HepG2 (cell line): ENCODE data around the gene NLRP6. TPM values are rescaled to one million over a fixed set of nuclear protein-coding genes. Genes with fewer than 3 reads are reported as not detected.

ENCODE experiments used
- ARNT ChIP-seq: fragments of 450-650 bp; IDR thresholded peaks from 2 replicates; pipeline ENCODE4 v1.6.1; 2017
- CENPX ChIP-seq: sonication (generic); formaldehyde crosslinking; IDR thresholded peaks from 2 replicates; pipeline ENCODE4 v1.9.0; 2021; ENCODE audit warnings: mild to moderate bottlenecking, missing genetic modification reagents, moderate library complexity
- ERF ChIP-seq: IDR thresholded peaks from 2 replicates; pipeline ENCODE4 v1.6.1; 2018; ENCODE audit warnings: missing biosample characterization, missing genetic modification reagents
- ETS1 ChIP-seq: sonication (generic); formaldehyde crosslinking; IDR thresholded peaks from 2 replicates; pipeline ENCODE4 v1.4.0; 2020; ENCODE audit warnings: missing genetic modification reagents
- FOXC1 ChIP-seq: sonication (generic); formaldehyde crosslinking; IDR thresholded peaks from 2 replicates; pipeline ENCODE4 v1.8.0; 2022; ENCODE audit warnings: mild to moderate bottlenecking, missing genetic modification reagents, borderline replicate concordance
- FOXK1 ChIP-seq: sonication (generic); formaldehyde crosslinking; IDR thresholded peaks from 2 replicates; pipeline ENCODE4 v1.4.0; 2020; ENCODE audit warnings: low read depth, missing genetic modification reagents, borderline replicate concordance
- ISX ChIP-seq: sonication (generic); formaldehyde crosslinking; conservative IDR thresholded peaks from 2 replicates; pipeline ENCODE4 v1.5.0; 2020; ENCODE audit warnings: missing genetic modification reagents
- KDM5B ChIP-seq: sonication (generic); formaldehyde crosslinking; IDR thresholded peaks from 2 replicates; pipeline ENCODE4 v1.4.0; 2020; ENCODE audit warnings: missing genetic modification reagents, mild to moderate bottlenecking, borderline replicate concordance
- LCORL ChIP-seq, 2 experiments: fragments of 450-650 bp in 1 of 2; sonication (generic) in 1 of 2; formaldehyde crosslinking in 1 of 2; IDR thresholded peaks; 2 replicates each; pipeline versions ENCODE4 v1.5.0 to v1.6.1; 2017 to 2020; ENCODE audit warnings: antibody characterized with exemption in 1 of 2, missing genetic modification reagents in 1 of 2
- NCOA2 ChIP-seq: sonication (generic); formaldehyde crosslinking; IDR thresholded peaks from 2 replicates; pipeline ENCODE4 v1.8.0; 2022; ENCODE audit warnings: inconsistent platforms
- NONO ChIP-seq, 2 experiments: fragments of 450-650 bp in 1 of 2; sonication (generic) in 1 of 2; formaldehyde crosslinking in 1 of 2; IDR thresholded peaks in 1 of 2; conservative IDR thresholded peaks in 1 of 2; 2 replicates each; pipeline versions ENCODE4 v1.6.1 to v1.8.0; 2017 to 2022; ENCODE audit warnings: mild to moderate bottlenecking in 1 of 2, missing genetic modification reagents in 1 of 2, moderate library complexity in 1 of 2
- NR1H2 ChIP-seq: sonication (generic); formaldehyde crosslinking; IDR thresholded peaks from 2 replicates; pipeline ENCODE4 v1.8.1; 2022; ENCODE audit warnings: low read depth, missing genetic modification reagents, borderline replicate concordance
- RAD51 ChIP-seq: fragments of 450-650 bp; IDR thresholded peaks from 2 replicates; pipeline ENCODE4 v1.6.1; 2016; ENCODE audit warnings: borderline replicate concordance
- RBFOX2 ChIP-seq: fragments of 200-400 bp; formaldehyde crosslinking; IDR thresholded peaks from 2 replicates; pipeline ENCODE4 v1.6.1; 2017; ENCODE audit warnings: low read depth, mild to moderate bottlenecking, low read length
- SMAD1 ChIP-seq: sonication (generic); formaldehyde crosslinking; IDR thresholded peaks from 2 replicates; pipeline ENCODE4 v1.4.0; 2020; ENCODE audit warnings: missing genetic modification reagents, low read depth, mild to moderate bottlenecking, borderline replicate concordance
- SPEN ChIP-seq: sonication (generic); formaldehyde crosslinking; IDR thresholded peaks from 2 replicates; pipeline ENCODE4 v1.5.1; 2020; ENCODE audit warnings: low read depth, mild to moderate bottlenecking, missing genetic modification reagents
- TEAD2 ChIP-seq: sonication (generic); formaldehyde crosslinking; IDR thresholded peaks from 2 replicates; pipeline ENCODE4 v1.9.0; 2021; ENCODE audit warnings: missing genetic modification reagents
- ZKSCAN8 ChIP-seq: IDR thresholded peaks from 2 replicates; pipeline ENCODE4 v1.6.1; 2016; ENCODE audit warnings: borderline replicate concordance, missing genetic modification reagents, missing compliant biosample characterization
- ZMYM4 ChIP-seq: sonication (generic); formaldehyde crosslinking; IDR thresholded peaks from 2 replicates; pipeline ENCODE4 v1.8.1; 2023; ENCODE audit warnings: mild to moderate bottlenecking, missing genetic modification reagents
- ZNF260 ChIP-seq: sonication (generic); formaldehyde crosslinking; IDR thresholded peaks from 2 replicates; pipeline ENCODE4 v1.4.0; 2020; ENCODE audit warnings: missing genetic modification reagents, low read depth, mild to moderate bottlenecking, borderline replicate concordance
- ZNF326 ChIP-seq: sonication (generic); formaldehyde crosslinking; IDR thresholded peaks from 2 replicates; pipeline ENCODE4 v1.4.0; 2020; ENCODE audit warnings: missing genetic modification reagents, borderline replicate concordance
- ZNF878 ChIP-seq: sonication (generic); formaldehyde crosslinking; IDR thresholded peaks from 2 replicates; pipeline ENCODE4 v1.8.1; 2023; ENCODE audit warnings: mild to moderate bottlenecking, missing genetic modification reagents, moderate library complexity
- ZNF883 ChIP-seq: sonication (generic); formaldehyde crosslinking; IDR thresholded peaks from 2 replicates; pipeline ENCODE4 v1.5.1; 2020; ENCODE audit warnings: mild to moderate bottlenecking, missing genetic modification reagents; ENCODE audit errors: not compliant biosample characterization
- ZSCAN31 ChIP-seq: sonication (generic); formaldehyde crosslinking; IDR thresholded peaks from 2 replicates; pipeline ENCODE4 v1.5.0; 2020; ENCODE audit warnings: low read depth, mild to moderate bottlenecking, missing genetic modification reagents
- polyA plus RNA-seq, 8 experiments: library from polyadenylated mRNA; depleted of rRNA in 3 of 8; stranded (reverse) in 7 of 8; unstranded in 1 of 8; fragments of >200 nt; fragmentation: Illumina TruSeq in 4 of 8; extraction: Trizol in 4 of 8; gene quantifications; 2 replicates each; pipeline versions ENCODE4 v1.2.1 to v1.2.3, GENCODE V29; 2011 to 2016; ENCODE audit warnings: low read depth in 4 of 8, missing spikeins in 1 of 8, mixed read lengths in 1 of 8; ENCODE audit not compliant: insufficient read depth in 1 of 8
- total RNA-seq, 5 experiments: library from RNA; depleted of rRNA; stranded (reverse); fragments of >200 nt; fragmentation: Illumina TruSeq; extraction: Trizol; gene quantifications; 2 replicates each; pipeline ENCODE4 v1.2.3, GENCODE V29; 2016; ENCODE audit warnings: low read depth in 1 of 5
- TF ChIP-seq, protein P1 (sequence below): sonication (generic); formaldehyde crosslinking; IDR thresholded peaks from 2 replicates; pipeline ENCODE4 v1.4.0; 2020; ENCODE audit warnings: missing genetic modification reagents
- TF ChIP-seq, protein P2 (sequence below): sonication (generic); formaldehyde crosslinking; IDR thresholded peaks from 2 replicates; pipeline ENCODE4 v1.5.1; 2020; ENCODE audit warnings: mild to moderate bottlenecking, missing genetic modification reagents, moderate library complexity

Gene NLRP6
- total and polyA plus RNA-seq, 2 of the 13 experiments (the other 11 are each of a cell fraction or from before 2014, with no cell fraction given) = not detected

DNA sequence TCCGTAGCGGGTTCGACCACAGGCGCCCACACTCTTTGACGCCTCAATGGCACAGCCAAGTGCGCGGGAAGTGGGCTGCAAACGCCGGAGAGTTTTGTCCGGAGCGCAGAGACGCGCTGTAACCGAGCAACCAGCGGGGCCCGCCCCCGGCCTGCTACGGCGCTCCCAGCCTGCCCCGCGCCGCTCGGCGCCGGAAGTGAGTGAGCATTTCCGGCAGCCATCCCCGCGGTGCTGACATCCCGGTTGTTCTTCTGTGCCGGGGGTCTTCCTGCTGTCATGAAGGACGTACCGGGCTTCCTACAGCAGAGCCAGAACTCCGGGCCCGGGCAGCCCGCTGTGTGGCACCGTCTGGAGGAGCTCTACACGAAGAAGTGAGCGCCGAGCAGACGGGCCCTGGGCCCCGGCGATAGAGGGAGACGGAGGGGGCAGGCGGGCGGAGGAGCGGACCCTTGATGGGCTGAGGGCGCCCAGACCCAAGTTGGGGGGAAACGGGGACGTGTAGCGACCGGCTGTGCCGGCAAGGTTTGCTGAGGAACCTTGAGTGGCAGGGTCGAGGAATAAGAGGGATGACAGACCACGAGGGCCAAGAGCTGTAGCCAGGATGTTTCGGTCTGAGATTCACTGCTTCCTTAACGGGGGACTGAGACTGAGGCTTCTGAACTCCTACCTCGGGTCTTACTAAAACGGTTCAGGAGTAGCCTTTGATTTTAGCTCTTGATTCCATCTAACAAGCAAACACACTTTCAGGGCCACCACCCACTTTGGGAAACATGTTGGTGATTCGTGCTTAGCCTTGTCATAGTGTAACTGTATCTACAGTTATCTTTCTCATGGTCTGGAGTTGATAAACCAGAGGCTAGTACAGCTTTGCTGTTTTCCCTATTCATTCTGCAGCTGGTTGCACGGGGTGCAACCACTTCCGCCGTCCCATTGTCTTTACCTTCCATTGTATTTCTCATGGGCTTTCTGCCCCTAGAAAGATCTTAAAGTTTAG, 41.1 kb upstream of the NLRP6 start, which contains the start of gene PSMD13 (continued):
- TF ChIP-seq, protein P1, sequence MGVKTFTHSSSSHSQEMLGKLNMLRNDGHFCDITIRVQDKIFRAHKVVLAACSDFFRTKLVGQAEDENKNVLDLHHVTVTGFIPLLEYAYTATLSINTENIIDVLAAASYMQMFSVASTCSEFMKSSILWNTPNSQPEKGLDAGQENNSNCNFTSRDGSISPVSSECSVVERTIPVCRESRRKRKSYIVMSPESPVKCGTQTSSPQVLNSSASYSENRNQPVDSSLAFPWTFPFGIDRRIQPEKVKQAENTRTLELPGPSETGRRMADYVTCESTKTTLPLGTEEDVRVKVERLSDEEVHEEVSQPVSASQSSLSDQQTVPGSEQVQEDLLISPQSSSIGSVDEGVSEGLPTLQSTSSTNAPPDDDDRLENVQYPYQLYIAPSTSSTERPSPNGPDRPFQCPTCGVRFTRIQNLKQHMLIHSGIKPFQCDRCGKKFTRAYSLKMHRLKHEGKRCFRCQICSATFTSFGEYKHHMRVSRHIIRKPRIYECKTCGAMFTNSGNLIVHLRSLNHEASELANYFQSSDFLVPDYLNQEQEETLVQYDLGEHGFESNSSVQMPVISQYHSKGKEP (CRISPR knock-in tag) = no peak
- TF ChIP-seq TEAD2 = no peak
- TF ChIP-seq ARNT = no peak
- no peak for TF ChIP-seq RAD51
- TF ChIP-seq RBFOX2 = peak; percentile 86
- no peak for TF ChIP-seq ZNF326 (CRISPR knock-in tag)
- peak; percentile 60; the same call in 1 of the 2 replicates for TF ChIP-seq SPEN (CRISPR knock-in tag)
- TF ChIP-seq ZMYM4 = peak; percentile 52; the same call in 1 of the 2 replicates
- peak; percentile 20 for TF ChIP-seq ZNF883
- TF ChIP-seq ZSCAN31 = no peak
- no peak for TF ChIP-seq CENPX (CRISPR knock-in tag)
- TF ChIP-seq ISX (CRISPR knock-in tag) = no peak
- TF ChIP-seq, protein P2, sequence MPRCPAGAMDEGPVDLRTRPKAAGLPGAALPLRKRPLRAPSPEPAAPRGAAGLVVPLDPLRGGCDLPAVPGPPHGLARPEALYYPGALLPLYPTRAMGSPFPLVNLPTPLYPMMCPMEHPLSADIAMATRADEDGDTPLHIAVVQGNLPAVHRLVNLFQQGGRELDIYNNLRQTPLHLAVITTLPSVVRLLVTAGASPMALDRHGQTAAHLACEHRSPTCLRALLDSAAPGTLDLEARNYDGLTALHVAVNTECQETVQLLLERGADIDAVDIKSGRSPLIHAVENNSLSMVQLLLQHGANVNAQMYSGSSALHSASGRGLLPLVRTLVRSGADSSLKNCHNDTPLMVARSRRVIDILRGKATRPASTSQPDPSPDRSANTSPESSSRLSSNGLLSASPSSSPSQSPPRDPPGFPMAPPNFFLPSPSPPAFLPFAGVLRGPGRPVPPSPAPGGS (CRISPR knock-in tag) = 0 out of 2 replicates have a peak, but pooled peaks have one; percentile 69
- no peak for TF ChIP-seq LCORL (IDR thresholded peaks at IDR 0.05)
- TF ChIP-seq LCORL (CRISPR knock-in tag; IDR thresholded peaks at IDR 0.05) = peak; percentile 15; the same call in 1 of the 2 replicates
- TF ChIP-seq ETS1 (CRISPR knock-in tag) = no peak
- no peak for TF ChIP-seq ZNF878 (CRISPR knock-in tag)
- peak; percentile 79; the same call in 1 of the 2 replicates for TF ChIP-seq ERF (CRISPR knock-in tag)
- TF ChIP-seq NR1H2 = no peak
- TF ChIP-seq NONO (IDR thresholded peaks at IDR 0.05) = no peak
- peak; percentile 67; the same call in 1 of the 2 replicates for TF ChIP-seq NONO (CRISPR knock-in tag; conservative IDR thresholded peaks at IDR 0.05)
- TF ChIP-seq ZKSCAN8 (CRISPR knock-in tag) = no peak
- no peak for TF ChIP-seq KDM5B (CRISPR knock-in tag)
- peak; percentile 81; the same call in 1 of the 2 replicates for TF ChIP-seq SMAD1 (CRISPR knock-in tag)
- peak; percentile 63 for TF ChIP-seq FOXK1 (CRISPR knock-in tag)
- TF ChIP-seq FOXC1 (CRISPR knock-in tag) = no peak
- no peak; the same call in 1 of the 2 replicates for TF ChIP-seq NCOA2
- no peak for TF ChIP-seq ZNF260 (CRISPR knock-in tag)
